Keratinocyte (primary cell): ENCODE results near the gene MOCS1. TPM values are rescaled to one million over a fixed set of nuclear protein-coding genes. Genes with fewer than 3 reads are reported as not detected.

ENCODE experiments used
- DNase-seq: peaks from one replicate; pipeline ENCODE4 v3.0.0-alpha.2; 2011; ENCODE audit warnings: low read depth, missing footprints, low spot score
- FAIRE-seq: peaks from 2 replicates; lab custom pipeline; 2011; peaks lifted over from hg19 to GRCh38; lab: Jason Lieb, UNC
- H2AFZ ChIP-seq: 2 replicates; pipeline ENCODE4 v1.6.0; 2012; ENCODE audit warnings: low read length, control low read depth, inconsistent platforms; ENCODE audit not compliant: control insufficient read depth
- H3K27ac ChIP-seq: 2 replicates; pipeline ENCODE4 v1.5.1; 2011; ENCODE audit warnings: low read length; ENCODE audit not compliant: control insufficient read depth, insufficient read depth
- H3K27me3 ChIP-seq: 3 replicates; pipeline ENCODE4 v1.6.0; 2011; ENCODE audit warnings: low read length; ENCODE audit not compliant: control insufficient read depth, insufficient read depth; ENCODE audit errors: extremely low read depth
- H3K36me3 ChIP-seq, 2 experiments: 2 replicates in 1 of 2; 3 replicates in 1 of 2; pipeline ENCODE4 v1.5.1; 2011; ENCODE audit warnings: low read length in 2 of 2, mild to moderate bottlenecking in 1 of 2; ENCODE audit not compliant: control insufficient read depth in 2 of 2, insufficient read depth in 2 of 2; ENCODE audit errors: extremely low read depth in 1 of 2
- H3K4me1 ChIP-seq: 3 replicates; pipeline ENCODE4 v1.5.1; 2011; ENCODE audit warnings: low read length; ENCODE audit not compliant: control insufficient read depth, insufficient read depth; ENCODE audit errors: extremely low read depth
- H3K4me2 ChIP-seq: 3 replicates; pipeline ENCODE4 v1.6.0; 2011; ENCODE audit warnings: low read depth, low read length; ENCODE audit not compliant: control insufficient read depth, insufficient read depth; ENCODE audit errors: extremely low read depth
- H3K4me3 ChIP-seq, 3 experiments: fragments of 200-600 bp in 1 of 3; sonication (generic) in 1 of 3; 2 replicates in 2 of 3; 3 replicates in 1 of 3; pipeline ENCODE4 v1.5.1; 2011 to 2016; ENCODE audit warnings: low read length in 3 of 3, mild to moderate bottlenecking in 3 of 3, control low read depth in 2 of 3, inconsistent platforms in 1 of 3, low read depth in 1 of 3, mixed read lengths in 1 of 3, mixed run types in 1 of 3, moderate library complexity in 1 of 3; ENCODE audit not compliant: control insufficient read depth in 2 of 3, insufficient read depth in 2 of 3; ENCODE audit errors: extremely low read depth in 1 of 3
- H3K79me2 ChIP-seq: 2 replicates; pipeline ENCODE4 v1.6.0; 2012; ENCODE audit warnings: low read length; ENCODE audit not compliant: control insufficient read depth, insufficient read depth
- H3K9ac ChIP-seq: 3 replicates; pipeline ENCODE4 v1.6.0; 2011; ENCODE audit warnings: low read length; ENCODE audit not compliant: control insufficient read depth, insufficient read depth; ENCODE audit errors: extremely low read depth
- H3K9me1 ChIP-seq: 3 replicates; pipeline ENCODE4 v1.6.0; 2011; ENCODE audit warnings: low read length; ENCODE audit not compliant: control insufficient read depth, insufficient read depth; ENCODE audit errors: extremely low read depth
- H3K9me3 ChIP-seq: 2 replicates; pipeline ENCODE4 v1.5.1; 2012; ENCODE audit warnings: low read depth, low read length; ENCODE audit not compliant: control insufficient read depth
- H4K20me1 ChIP-seq: 3 replicates; pipeline ENCODE4 v1.6.0; 2011; ENCODE audit warnings: low read length; ENCODE audit not compliant: control insufficient read depth, insufficient read depth; ENCODE audit errors: extremely low read depth
- EZH2 ChIP-seq: IDR thresholded peaks from one replicate; pipeline ENCODE4 v1.6.1; 2012; ENCODE audit warnings: inconsistent platforms, mild to moderate bottlenecking, low read length, moderate library complexity
- dilution Hi-C: fragments of 300-500 bp; cut with MboI; formaldehyde crosslinking; loops from one replicate; pipeline ENCODE4 v1.7.0; 2020; ENCODE audit warnings: low sequenced_read_pairs; ENCODE audit not compliant: extremely low pct_ligation_motif_present
- polyA plus RNA-seq, 5 experiments: library from polyadenylated mRNA; depleted of rRNA in 3 of 5; stranded (reverse) in 3 of 5; stranded (forward) in 1 of 5; unstranded in 1 of 5; fragments of >200 nt; gene quantifications; 1 replicate in 1 of 5; 2 replicates in 3 of 5; 3 replicates in 1 of 5; pipeline versions ENCODE4 v1.2.1 to v1.2.3, GENCODE V29; 2011 to 2012; ENCODE audit warnings: missing spikeins in 2 of 5, low read depth in 1 of 5, low replicate concordance in 1 of 5
- TF ChIP-seq, protein P1 (sequence below), 3 experiments: IDR thresholded peaks in 1 of 3; conservative IDR thresholded peaks in 1 of 3; optimal IDR thresholded peaks in 1 of 3; 2 replicates in 2 of 3; 3 replicates in 1 of 3; pipeline versions ENCODE3 to v1.5.1; 2011; ENCODE audit warnings: low read length in 3 of 3, mild to moderate bottlenecking in 3 of 3, moderate library complexity in 2 of 3, control low read depth in 1 of 3, inconsistent platforms in 1 of 3; ENCODE audit not compliant: insufficient read depth in 2 of 3; ENCODE audit errors: extremely low read depth in 1 of 3

MOCS1 gene
- polyA plus RNA-seq, 1 donor (not counting 4 experiments of a cell fraction or from before 2014, with no cell fraction given) = 2.2 TPM

DNA sequence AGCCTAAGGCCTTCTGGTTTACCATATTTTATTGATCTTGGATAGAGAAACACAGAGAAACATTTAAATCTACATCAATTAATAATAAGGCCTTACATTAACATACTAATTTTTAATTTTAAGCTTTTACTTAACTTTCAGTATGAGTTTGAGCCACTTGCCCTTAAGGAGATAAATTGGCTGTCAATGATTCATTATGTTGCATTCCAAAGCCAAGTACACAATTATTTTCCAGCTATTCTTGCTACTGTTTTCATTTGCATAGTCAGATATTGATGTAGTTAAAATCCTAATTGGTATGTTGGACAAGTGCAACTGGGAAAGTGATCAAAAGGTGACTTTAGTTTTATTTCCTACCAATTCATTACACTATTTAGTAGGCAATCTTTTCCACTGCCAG lies 58.2 kb downstream of the MOCS1 start:
- Histone ChIP-seq H4K20me1 (no peaks in the 10 kb centered on the region), H3K9ac (no peak overlapping the region), H3K36me3 (no peaks in the 10 kb centered on the region), H3K79me2 (no peaks in the 10 kb centered on the region), H3K27me3 (no peaks in the 10 kb centered on the region), H3K27ac (no peak overlapping the region), H3K4me2 (no peak overlapping the region), H3K4me3 (no peak overlapping the region), H3K4me1 (no peaks in the 10 kb centered on the region), H3K9me1 (no peaks in the 10 kb centered on the region), H2AFZ (no peak overlapping the region), H3K9me3 (no peaks in the 10 kb centered on the region)
- DNase-seq (no peak), FAIRE-seq (no peak)
- dilution Hi-C loops = no loop called here
- TF ChIP-seq, protein P1, sequence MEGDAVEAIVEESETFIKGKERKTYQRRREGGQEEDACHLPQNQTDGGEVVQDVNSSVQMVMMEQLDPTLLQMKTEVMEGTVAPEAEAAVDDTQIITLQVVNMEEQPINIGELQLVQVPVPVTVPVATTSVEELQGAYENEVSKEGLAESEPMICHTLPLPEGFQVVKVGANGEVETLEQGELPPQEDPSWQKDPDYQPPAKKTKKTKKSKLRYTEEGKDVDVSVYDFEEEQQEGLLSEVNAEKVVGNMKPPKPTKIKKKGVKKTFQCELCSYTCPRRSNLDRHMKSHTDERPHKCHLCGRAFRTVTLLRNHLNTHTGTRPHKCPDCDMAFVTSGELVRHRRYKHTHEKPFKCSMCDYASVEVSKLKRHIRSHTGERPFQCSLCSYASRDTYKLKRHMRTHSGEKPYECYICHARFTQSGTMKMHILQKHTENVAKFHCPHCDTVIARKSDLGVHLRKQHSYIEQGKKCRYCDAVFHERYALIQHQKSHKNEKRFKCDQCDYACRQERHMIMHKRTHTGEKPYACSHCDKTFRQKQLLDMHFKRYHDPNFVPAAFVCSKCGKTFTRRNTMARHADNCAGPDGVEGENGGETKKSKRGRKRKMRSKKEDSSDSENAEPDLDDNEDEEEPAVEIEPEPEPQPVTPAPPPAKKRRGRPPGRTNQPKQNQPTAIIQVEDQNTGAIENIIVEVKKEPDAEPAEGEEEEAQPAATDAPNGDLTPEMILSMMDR (optimal IDR thresholded peaks at IDR 0.05 in 1 of 3, IDR thresholded peaks at IDR 0.05 in 1 of 3, conservative IDR thresholded peaks at IDR 0.05 in 1 of 3; ENCODE audit: extremely low read depth in 1 of 3, insufficient read depth in 2 of 3, low read length in 3 of 3) = no peak
- no peak for TF ChIP-seq EZH2

DNA sequence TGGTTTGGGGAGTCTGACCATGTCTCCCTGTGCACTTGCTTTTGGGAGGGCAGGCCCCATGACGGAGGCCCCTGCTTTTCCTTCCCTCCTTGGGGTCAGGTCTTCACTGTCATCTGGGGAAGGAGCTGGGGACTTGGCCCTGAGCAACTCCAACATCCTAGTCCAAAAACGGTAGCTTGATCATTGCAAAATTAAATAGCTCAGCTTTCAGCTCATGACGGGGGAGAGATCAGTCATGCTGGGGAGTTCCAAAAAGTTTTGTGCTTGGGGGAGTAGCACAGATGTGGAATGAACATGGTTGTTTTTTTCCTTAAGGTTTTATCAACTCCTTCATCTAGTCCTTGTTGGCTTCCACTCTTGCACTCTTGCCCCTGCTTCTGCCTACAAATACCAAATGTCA lies 60.8 kb downstream of the MOCS1 start:
- Histone ChIP-seq H3K9me1 (no peaks in the 10 kb centered on the region), H3K9ac (no peak overlapping the region), H3K27ac (no peak overlapping the region), H3K36me3 (no peaks in the 10 kb centered on the region), H4K20me1 (no peaks in the 10 kb centered on the region), H3K27me3 (no peaks in the 10 kb centered on the region), H3K4me3 (no peak overlapping the region), H3K9me3 (no peaks in the 10 kb centered on the region), H2AFZ (no peak overlapping the region), H3K4me2 (no peak overlapping the region), H3K4me1 (no peaks in the 10 kb centered on the region), H3K79me2 (no peaks in the 10 kb centered on the region)
- no peak for TF ChIP-seq EZH2
- TF ChIP-seq, protein P1 (optimal IDR thresholded peaks at IDR 0.05 in 1 of 3, IDR thresholded peaks at IDR 0.05 in 1 of 3, conservative IDR thresholded peaks at IDR 0.05 in 1 of 3; ENCODE audit: extremely low read depth in 1 of 3, insufficient read depth in 2 of 3, low read length in 3 of 3) = no peak
- dilution Hi-C loops = no loop called here
- DNase-seq (no peak), FAIRE-seq (no peak)
